Esophagus squamous epithelium (tissue), 5 donors: Measurements from ENCODE around the gene GPR143. TPM values are rescaled to one million over a fixed set of nuclear protein-coding genes. Genes with fewer than 3 reads are reported as not detected.
A peak's percentile ranks its signal among the peaks of the same experiment; 100 is the strongest.

ENCODE experiments used
- DNase-seq: peaks from one replicate; lab custom pipeline; 2025; lab: John Stamatoyannopoulos, UW
- H3K27ac ChIP-seq, 4 donors: fragments of 200-600 bp; sonication (generic); one replicate each; pipeline ENCODE4 v1.5.1; 2016 to 2019; ENCODE audit warnings: mild to moderate bottlenecking in 1 of 4
- H3K27me3 ChIP-seq, 4 donors: fragments of 200-600 bp; sonication (generic); 1 replicate in 3 of 4; 2 replicates in 1 of 4; pipeline versions ENCODE4 v1.5.1 to v1.6.0; 2017 to 2021; ENCODE audit warnings: antibody characterized with exemption in 1 of 4
- H3K36me3 ChIP-seq, 3 donors: fragments of 200-600 bp; sonication (generic); one replicate each; pipeline ENCODE4 v1.5.1; 2016 to 2019
- H3K4me1 ChIP-seq, 3 donors: fragments of 200-600 bp; sonication (generic); one replicate each; pipeline ENCODE4 v1.5.1; 2017 to 2019
- H3K4me3 ChIP-seq, 4 donors: fragments of 200-600 bp; sonication (generic); 1 replicate in 3 of 4; 2 replicates in 1 of 4; pipeline ENCODE4 v1.5.1; 2016 to 2019; ENCODE audit warnings: mild to moderate bottlenecking in 2 of 4, moderate library complexity in 1 of 4
- H3K9me3 ChIP-seq, 3 donors: fragments of 200-600 bp; sonication (generic); one replicate each; pipeline ENCODE4 v1.5.1; 2016 to 2019
- POLR2A ChIP-seq, 4 donors: fragments of 450-650 bp; IDR thresholded peaks; one replicate each; pipeline ENCODE4 v1.6.1; 2017; ENCODE audit warnings: antibody characterized with exemption in 4 of 4, mild to moderate bottlenecking in 4 of 4, moderate library complexity in 3 of 4
- WGBS, 2 donors: methylation state at CpG; one replicate each; pipeline ENCODE4 v1.1.5; 2018; 5-methylcytosine and 5-hydroxymethylcytosine counted together
- intact Hi-C: fragments of 100-400 bp; cut with DNase I; formaldehyde crosslinking; loops from one replicate; pipeline ENCODE4 v1.15.0; 2022
- total RNA-seq, 4 donors: library from RNA; depleted of rRNA; stranded (reverse); fragments of >200 nt; gene quantifications; one replicate each; pipeline ENCODE4 v1.1.0, GENCODE V29; 2016
- TF ChIP-seq, protein P1 (sequence below), 6 experiments: fragments of 450-650 bp in 4 of 6; fragments of 200-600 bp in 2 of 6; sonication (generic) in 2 of 6; IDR thresholded peaks; one replicate each; pipeline ENCODE4 v1.5.1; 2016 to 2019; ENCODE audit warnings: antibody characterized with exemption in 6 of 6, mild to moderate bottlenecking in 4 of 6, moderate library complexity in 4 of 6
- donor health status: DM: yes; HTN: yes; CAD: no.

The GPR143 gene
- total RNA-seq, 4 donors from 2014 or later, result 0.68 to 3.9 (median 1.8) TPM

DNA sequence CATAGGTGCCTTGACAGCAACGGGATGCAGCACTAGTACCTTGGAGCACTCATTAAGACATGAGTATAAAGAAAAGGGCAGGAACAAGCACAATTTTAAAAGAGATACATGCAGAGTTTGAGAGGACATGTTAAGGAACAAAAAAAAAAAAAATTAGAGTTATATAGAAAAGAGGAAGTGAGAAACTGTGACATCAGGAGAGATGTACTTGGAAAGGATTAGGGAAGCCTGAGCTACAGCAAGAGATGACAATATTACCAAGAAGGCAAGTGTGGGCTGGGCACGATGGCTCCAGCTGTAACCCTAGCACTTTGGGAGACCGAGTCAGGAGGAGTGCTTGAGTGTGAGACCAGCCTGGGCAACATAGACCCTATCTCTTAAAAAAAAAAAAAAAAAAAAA lies 37.4 kb downstream of the GPR143 start:
- H3K9me3 ChIP-seq, result peaks cover 0 to 4% (median 0%) of the 10 kb centered on the region in 3 donors
- TF ChIP-seq POLR2A (IDR thresholded peaks at IDR 0.05), result no peak
- TF ChIP-seq, protein P1, sequence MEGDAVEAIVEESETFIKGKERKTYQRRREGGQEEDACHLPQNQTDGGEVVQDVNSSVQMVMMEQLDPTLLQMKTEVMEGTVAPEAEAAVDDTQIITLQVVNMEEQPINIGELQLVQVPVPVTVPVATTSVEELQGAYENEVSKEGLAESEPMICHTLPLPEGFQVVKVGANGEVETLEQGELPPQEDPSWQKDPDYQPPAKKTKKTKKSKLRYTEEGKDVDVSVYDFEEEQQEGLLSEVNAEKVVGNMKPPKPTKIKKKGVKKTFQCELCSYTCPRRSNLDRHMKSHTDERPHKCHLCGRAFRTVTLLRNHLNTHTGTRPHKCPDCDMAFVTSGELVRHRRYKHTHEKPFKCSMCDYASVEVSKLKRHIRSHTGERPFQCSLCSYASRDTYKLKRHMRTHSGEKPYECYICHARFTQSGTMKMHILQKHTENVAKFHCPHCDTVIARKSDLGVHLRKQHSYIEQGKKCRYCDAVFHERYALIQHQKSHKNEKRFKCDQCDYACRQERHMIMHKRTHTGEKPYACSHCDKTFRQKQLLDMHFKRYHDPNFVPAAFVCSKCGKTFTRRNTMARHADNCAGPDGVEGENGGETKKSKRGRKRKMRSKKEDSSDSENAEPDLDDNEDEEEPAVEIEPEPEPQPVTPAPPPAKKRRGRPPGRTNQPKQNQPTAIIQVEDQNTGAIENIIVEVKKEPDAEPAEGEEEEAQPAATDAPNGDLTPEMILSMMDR (IDR thresholded peaks at IDR 0.05), result no peak
- intact Hi-C loops, result no loop called here
- no peaks in the 10 kb centered on the region for H3K4me1 ChIP-seq
- no peaks in the 10 kb centered on the region for H3K36me3 ChIP-seq
- no peak overlapping the region for H3K4me3 ChIP-seq
- no peak for DNase-seq
- 72 to 88% methylated on average over 3 of the region's 3 CpGs for WGBS, 2 donors
- H3K27me3 ChIP-seq, result no peaks in the 10 kb centered on the region
- no peak overlapping the region for H3K27ac ChIP-seq

DNA sequence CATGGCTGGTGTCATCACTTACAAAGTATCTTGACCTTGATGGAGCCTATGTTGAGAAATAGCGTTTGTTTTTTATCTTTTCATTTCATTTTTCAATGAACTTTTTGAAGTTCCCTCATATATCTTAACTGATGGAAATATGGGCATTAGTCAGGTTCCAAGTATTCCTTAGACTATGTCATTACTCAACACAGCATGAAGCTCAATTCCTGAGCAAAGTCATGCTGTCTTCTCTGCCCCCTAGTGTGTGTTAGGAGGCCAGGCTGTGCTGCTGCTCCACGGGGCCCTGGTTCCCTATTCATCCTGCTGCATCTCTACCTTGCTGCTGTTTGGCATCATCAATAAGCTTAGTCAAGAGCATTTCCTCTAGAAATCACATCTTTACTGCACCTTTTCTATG lies 40.9 kb downstream of the GPR143 start:
- no peaks in the 10 kb centered on the region for H3K4me1 ChIP-seq
- peaks cover 0 to 21% (median 3%) of the 10 kb centered on the region in 3 donors for H3K36me3 ChIP-seq
- TF ChIP-seq, protein P1 (IDR thresholded peaks at IDR 0.05), result no peak
- H3K27ac ChIP-seq, result no peak overlapping the region
- H3K27me3 ChIP-seq, result no peaks in the 10 kb centered on the region
- peaks cover 0 to 12% (median 0%) of the 10 kb centered on the region in 3 donors for H3K9me3 ChIP-seq
- DNase-seq, result no peak
- H3K4me3 ChIP-seq, result no peak overlapping the region
- intact Hi-C loops, result no loop called here
- WGBS, 2 donors, result 62 to 92% methylated on average over 1 to 2 of the region's 2 CpGs

DNA sequence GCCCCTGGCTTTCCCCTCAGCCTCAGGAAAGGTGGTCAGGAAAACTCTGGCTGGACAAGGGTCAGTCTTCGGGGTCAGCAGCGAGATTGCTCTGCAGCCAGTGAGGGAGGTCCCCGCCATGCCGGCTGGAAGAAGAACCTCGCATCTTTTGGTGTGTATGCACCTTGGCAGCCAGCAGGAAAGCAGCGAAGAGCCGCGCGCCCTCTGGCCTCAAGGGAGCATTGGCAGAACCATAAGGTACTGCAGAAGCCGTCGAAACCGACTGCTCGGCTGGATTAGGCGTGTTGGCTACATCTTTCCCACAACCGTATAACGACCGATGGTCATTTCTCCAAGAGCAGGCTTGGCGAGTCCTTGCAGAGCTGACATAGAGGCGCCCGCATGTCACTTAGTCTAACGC lies 48.3 kb downstream of the GPR143 start:
- Histone ChIP-seq H3K4me1 (no peaks in the 10 kb centered on the region), H3K4me3 (no peak overlapping the region), H3K27ac (no peak overlapping the region), H3K9me3 (peaks cover 0 to 3% (median 0%) of the 10 kb centered on the region in 3 donors), H3K36me3 (peaks cover 0 to 89% (median 0%) of the 10 kb centered on the region in 3 donors), H3K27me3 (no peaks in the 10 kb centered on the region)
- WGBS, 2 donors, result 91 to 93% methylated on average over 2 to 13 of the region's 21 CpGs
- intact Hi-C loops, result loop anchor here (10.0 kb wide), 1 partner anchor 893 kb away; no protein-coding TSS in a partner anchor
- no peak for DNase-seq
- TF ChIP-seq POLR2A (IDR thresholded peaks at IDR 0.05), result no peak
- TF ChIP-seq, protein P1 (IDR thresholded peaks at IDR 0.05), result no peak

DNA sequence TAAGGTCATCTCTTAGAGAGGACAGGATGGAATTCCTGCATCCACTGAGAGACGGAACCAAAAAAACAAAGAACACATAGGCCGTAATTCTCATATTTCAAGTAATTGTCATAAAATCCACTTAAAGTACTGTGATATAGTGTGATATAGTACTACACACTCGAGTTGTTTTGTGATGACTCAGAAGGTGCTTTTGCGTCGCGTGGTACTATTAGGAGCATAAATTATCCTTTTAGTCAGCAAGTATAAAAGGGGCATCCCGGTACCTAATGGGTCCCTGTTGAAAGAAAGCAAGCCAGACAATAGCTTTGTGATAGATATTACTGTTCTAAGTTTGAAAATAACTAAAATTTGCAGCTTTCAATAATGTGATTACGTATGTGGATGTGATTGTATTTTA lies 55.3 kb downstream of the GPR143 start:
- no peak for DNase-seq
- Histone ChIP-seq H3K4me3 (no peak overlapping the region), H3K4me1 (peaks cover 0 to 9% (median 0%) of the 10 kb centered on the region in 3 donors), H3K27ac (no peak overlapping the region), H3K9me3 (no peaks in the 10 kb centered on the region), H3K36me3 (peaks cover 0 to 64% (median 0%) of the 10 kb centered on the region in 3 donors), H3K27me3 (no peaks in the 10 kb centered on the region)
- intact Hi-C loops, result loop anchor here (10.0 kb wide), 1 partner anchor 886 kb away; no protein-coding TSS in a partner anchor
- TF ChIP-seq, protein P1 (IDR thresholded peaks at IDR 0.05), result no peak
- TF ChIP-seq POLR2A (IDR thresholded peaks at IDR 0.05), result no peak
- 68 to 71% methylated on average over 8 of the region's 8 CpGs for WGBS, 2 donors

DNA sequence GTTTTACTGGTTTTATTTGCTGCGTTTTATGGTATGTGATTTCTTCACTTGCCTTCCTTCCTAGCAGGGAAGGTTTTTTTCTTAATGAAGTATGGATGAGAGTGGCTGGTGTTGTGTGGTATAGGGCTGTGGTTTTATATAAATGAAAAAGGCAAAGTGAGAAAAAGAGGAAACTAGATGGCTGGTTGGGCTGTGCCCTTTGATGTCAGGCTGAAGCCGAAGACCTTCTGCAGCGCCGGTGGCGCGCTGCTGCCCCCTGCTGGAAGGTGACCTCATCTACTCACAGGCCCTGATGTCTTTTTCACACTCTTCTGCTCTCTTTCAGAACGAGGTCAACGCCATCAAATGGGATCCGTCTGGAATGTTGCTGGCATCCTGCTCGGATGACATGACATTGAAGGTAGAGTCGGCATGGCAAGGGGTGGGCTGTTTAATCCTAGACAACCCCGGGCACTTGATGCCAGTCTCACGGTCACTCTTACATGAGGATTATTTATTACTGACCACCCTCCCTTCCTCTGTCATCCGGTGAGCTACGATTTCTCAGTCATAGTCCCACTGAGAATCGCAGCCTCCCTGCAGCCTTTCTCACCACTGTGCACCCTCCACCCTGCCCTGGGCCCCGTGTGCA lies 56.6 kb downstream of the GPR143 start:
- TF ChIP-seq, protein P1 (IDR thresholded peaks at IDR 0.05), result peak; percentile 62 to 82 (median 78)
- no peak for TF ChIP-seq POLR2A (IDR thresholded peaks at IDR 0.05)
- Histone ChIP-seq H3K36me3 (peaks cover 0 to 59% (median 0%) of the 10 kb centered on the region in 3 donors), H3K27me3 (no peaks in the 10 kb centered on the region), H3K4me3 (no peak overlapping the region), H3K4me1 (peaks cover 0 to 9% (median 0%) of the 10 kb centered on the region in 3 donors), H3K9me3 (no peaks in the 10 kb centered on the region), H3K27ac (no peak overlapping the region)
- intact Hi-C loops, result no loop called here
- WGBS, 2 donors, result 11 to 30% methylated on average over 12 to 15 of the region's 17 CpGs
- DNase-seq, result peak; percentile 14
